Right renal cortex interstitium (tissue), 3 donors: Measurements from ENCODE around the gene BEST3. TPM values are rescaled to one million over a fixed set of nuclear protein-coding genes. Genes with fewer than 3 reads are reported as not detected.

ENCODE experiments used
- DNase-seq, 3 donors: peaks; one replicate each; pipeline ENCODE4 v3.0.0-alpha.2; 2013; ENCODE audit warnings: low read depth in 3 of 3, low spot score in 2 of 3
- polyA plus RNA-seq, 3 donors: library from polyadenylated mRNA; unstranded; fragments of 120-200 nt; gene quantifications; one replicate each; pipeline ENCODE4 v1.2.1, GENCODE V29; 2013; ENCODE audit not compliant: insufficient read length in 3 of 3

BEST3 gene
- under 1 TPM; 0.32 to 0.47 (median 0.46) TPM for polyA plus RNA-seq

- no peak for DNase-seq
Measured at GRCh38 chr12:69698769-69699540, at the start of gene BEST3. BEST3 (minus strand) TSS chr12:69699303; CDS start chr12:69697798, 1,505 bp downstream.

GRCh38 chr12:69744109-69744508, 45.0 kb upstream of the BEST3 start:
- no peak for DNase-seq

GRCh38 chr12:69739287-69740191, 40.4 kb upstream of the BEST3 start:
- peak; percentile 39 to 43 (median 41) for DNase-seq

- DNase-seq = peak; percentile 48 to 78 (median 74)
Measured at GRCh38 chr12:69738351-69739286, 39.5 kb upstream of the BEST3 start, which contains the start of gene RAB3IP. RAB3IP (plus strand) TSS chr12:69738860; CDS start chr12:69755409, 16,549 bp downstream.

- no peak for DNase-seq
Measured at GRCh38 chr12:69733638-69734037, 34.5 kb upstream of the BEST3 start.

GRCh38 chr12:69732088-69732487, 33.0 kb upstream of the BEST3 start:
- DNase-seq = no peak

- DNase-seq = no peak
Measured at GRCh38 chr12:69726922-69727321, 27.8 kb upstream of the BEST3 start.

- DNase-seq = no peak
Measured at GRCh38 chr12:69720750-69721149, 21.6 kb upstream of the BEST3 start.

GRCh38 chr12:69719336-69720316, 20.5 kb upstream of the BEST3 start:
- no peak for DNase-seq

- DNase-seq = no peak
Measured at GRCh38 chr12:69714542-69714941, 15.4 kb upstream of the BEST3 start.

GRCh38 chr12:69712826-69713225, 13.7 kb upstream of the BEST3 start:
- DNase-seq = no peak

GRCh38 chr12:69708649-69709048, 9.5 kb upstream of the BEST3 start:
- DNase-seq = no peak

- DNase-seq = no peak
Measured at GRCh38 chr12:69704357-69704756, 5.3 kb upstream of the BEST3 start.

GRCh38 chr12:69703146-69703642, 4.1 kb upstream of the BEST3 start:
- no peak for DNase-seq

GRCh38 chr12:69701826-69702225, 2.7 kb upstream of the BEST3 start:
- DNase-seq = no peak

- DNase-seq = no peak
Measured at GRCh38 chr12:69698054-69698453, 1.0 kb downstream of the BEST3 start.

GRCh38 chr12:69694123-69694522, 5.0 kb downstream of the BEST3 start:
- no peak for DNase-seq

GRCh38 chr12:69689638-69690037, 9.5 kb downstream of the BEST3 start:
- DNase-seq = no peak
